ENCODE results near the gene ZNRD2. TPM values are rescaled to one million over a fixed set of nuclear protein-coding genes. Genes with fewer than 3 reads are reported as not detected.

Gene ZNRD2
- total RNA-seq, 1 experiment from 2014 or later: 45.8 TPM

GRCh38 chr11:65606876-65607613 is 36.8 kb downstream of the ZNRD2 start:
- no peak overlapping the region for H2BK12ac ChIP-seq (ENCODE audit: insufficient read length, low read depth, low read length)
- no peak overlapping the region for H2BK20ac ChIP-seq (ENCODE audit: low read depth, low read length, poor library complexity, severe bottlenecking)
- no peak overlapping the region for H3K23ac ChIP-seq (ENCODE audit: insufficient read length, low read depth, low read length)
- peak overlapping the region; percentile 55 to 81 for H3K4me3 Mint-ChIP-seq
- no CpG with 5 or more reads among the region's 67 CpGs for WGBS (ENCODE audit: extremely low coverage, insufficient read length, low lambda C conversion rate)
- no peak overlapping the region for H2AFZ ChIP-seq (ENCODE audit: low read length)
- no peaks in the 10 kb centered on the region for H3K27me3 ChIP-seq (ENCODE audit: insufficient read depth, low read length)
- H3T11ph ChIP-seq (ENCODE audit: low read length): no peak overlapping the region
- peak overlapping the region; percentile 53 for H3K4me2 ChIP-seq (ENCODE audit: insufficient read depth, insufficient read length, low read length)
- no peaks in the 10 kb centered on the region for H3K9me3 Mint-ChIP-seq
- DNase-seq: peak; percentile 99
- H3K4ac ChIP-seq (ENCODE audit: low read depth, low read length): no peak overlapping the region
- no peak overlapping the region for H2BK120ac ChIP-seq (ENCODE audit: low read depth, low read length, poor library complexity, severe bottlenecking)
- peaks cover 8% of the 10 kb centered on the region for H3K23me2 ChIP-seq (ENCODE audit: insufficient read length, low read depth, low read length, poor library complexity, severe bottlenecking)
- H3K27me3 Mint-ChIP-seq (ENCODE audit: low read depth): peaks cover 1% of the 10 kb centered on the region; the same call in 1 of the 2 replicates
- H3K79me1 ChIP-seq (ENCODE audit: insufficient read depth, low read depth, low read length, poor library complexity, severe bottlenecking): no peaks in the 10 kb centered on the region
- no peaks in the 10 kb centered on the region for H3K79me2 ChIP-seq (ENCODE audit: insufficient read depth, low read length)
- H3K56ac ChIP-seq (ENCODE audit: insufficient read length, low read depth, low read length): no peak overlapping the region
- TF ChIP-seq CTCF (conservative IDR thresholded peaks at IDR 0.05): no peak
- no peak overlapping the region for H2BK5ac ChIP-seq (ENCODE audit: insufficient read length, low read length)
- no peak overlapping the region for H3K27ac ChIP-seq (ENCODE audit: insufficient read length, low read depth, low read length)
- H3K18ac ChIP-seq (ENCODE audit: insufficient read length, low read depth, low read length): no peak overlapping the region
- no peaks in the 10 kb centered on the region for H4K20me1 ChIP-seq (ENCODE audit: control insufficient read depth, insufficient read depth, insufficient read length)
- H4K8ac ChIP-seq (replicated peaks; ENCODE audit: insufficient read length, low read depth, low read length): no peak overlapping the region
- H4K91ac ChIP-seq (ENCODE audit: insufficient read length, low read depth, low read length): no peak overlapping the region
- H3K4me1 Mint-ChIP-seq: peaks cover 9 to 20% of the 10 kb centered on the region in 2 experiments
- H3K4me1 ChIP-seq (ENCODE audit: insufficient read depth, low read length): no peaks in the 10 kb centered on the region; the same call in 1 of the 2 replicates
- H3K27ac Mint-ChIP-seq: peak overlapping the region; percentile 57 to 79 (median 70); a peak in 5 of 7 replicates
- no peaks in the 10 kb centered on the region for H3K9me3 ChIP-seq (ENCODE audit: control insufficient read depth, low read depth, low read length)
- H2AK5ac ChIP-seq (ENCODE audit: insufficient read length, low read length): no peak overlapping the region
- H4K5ac ChIP-seq (ENCODE audit: insufficient read length, low read depth, low read length): no peak overlapping the region
- H3K9ac ChIP-seq (ENCODE audit: extremely low read depth, insufficient read length, low read length): no peak overlapping the region
- peak overlapping the region; percentile 49 for H3K14ac ChIP-seq (ENCODE audit: insufficient read depth, low read length)
- no peak overlapping the region for H2BK15ac ChIP-seq (ENCODE audit: low read depth, low read length)
- H3K36me3 Mint-ChIP-seq (ENCODE audit: insufficient read depth in 1 of 3, low read depth in 3 of 3): peaks cover 11 to 59% (median 57%) of the 10 kb centered on the region in 3 experiments; a peak in 6 of 7 replicates

All from H9 (cell line).